Neutrophil (primary cell): ENCODE measurements around the gene SFTPA2.
"Not testable (repeated sequence)": the region's sequence is repeated elsewhere in the genome, so short reads cannot be mapped to it uniquely, and the experiment has no call there.

Experiments used
- H3K27ac ChIP-seq: fragments of 200-600 bp; sonication (generic); 2 replicates; pipeline ENCODE4 v1.5.1; 2016; ENCODE audit warnings: mild to moderate bottlenecking, moderate library complexity
- H3K27me3 ChIP-seq: fragments of 200-600 bp; sonication (generic); 2 replicates; pipeline ENCODE4 v1.6.0; 2016; ENCODE audit warnings: mild to moderate bottlenecking
- H3K36me3 ChIP-seq: fragments of 200-600 bp; sonication (generic); 2 replicates; pipeline ENCODE4 v1.5.1; 2017
- H3K4me1 ChIP-seq, 2 experiments: fragments of 200-600 bp in 1 of 2; sonication (generic) in 1 of 2; 1 replicate in 1 of 2; 2 replicates in 1 of 2; pipeline versions ENCODE4 v1.5.1 to v1.6.1; 2013 to 2016; ENCODE audit warnings: low read depth in 1 of 2, low read length in 1 of 2, mild to moderate bottlenecking in 1 of 2, moderate library complexity in 1 of 2; ENCODE audit not compliant: control insufficient read depth in 1 of 2, insufficient read depth in 1 of 2
- H3K4me3 ChIP-seq, 2 experiments: fragments of 200-600 bp in 1 of 2; sonication (generic) in 1 of 2; 1 replicate in 1 of 2; 2 replicates in 1 of 2; pipeline ENCODE4 v1.5.1; 2013 to 2016; ENCODE audit warnings: low read depth in 1 of 2, low read length in 1 of 2, mild to moderate bottlenecking in 1 of 2, moderate library complexity in 1 of 2
- H3K9me3 ChIP-seq: fragments of 200-600 bp; sonication (generic); 2 replicates; pipeline ENCODE4 v1.5.1; 2016
- TF ChIP-seq, protein P1 (sequence below): fragments of 200-600 bp; sonication (generic); IDR thresholded peaks from 2 replicates; pipeline ENCODE4 v1.5.1; 2016; ENCODE audit warnings: antibody characterized with exemption

SFTPA2 gene

GRCh38 chr10:79601939-79602338 is 41.7 kb upstream of the SFTPA2 start:
- Histone ChIP-seq H3K36me3 (no peaks in the 10 kb centered on the region), H3K27ac (no peak overlapping the region), H3K9me3 (peaks cover 7% of the 10 kb centered on the region), H3K4me1 (no peaks in the 10 kb centered on the region), H3K27me3 (no peaks in the 10 kb centered on the region), H3K4me3 (no peak overlapping the region)
- TF ChIP-seq, protein P1, sequence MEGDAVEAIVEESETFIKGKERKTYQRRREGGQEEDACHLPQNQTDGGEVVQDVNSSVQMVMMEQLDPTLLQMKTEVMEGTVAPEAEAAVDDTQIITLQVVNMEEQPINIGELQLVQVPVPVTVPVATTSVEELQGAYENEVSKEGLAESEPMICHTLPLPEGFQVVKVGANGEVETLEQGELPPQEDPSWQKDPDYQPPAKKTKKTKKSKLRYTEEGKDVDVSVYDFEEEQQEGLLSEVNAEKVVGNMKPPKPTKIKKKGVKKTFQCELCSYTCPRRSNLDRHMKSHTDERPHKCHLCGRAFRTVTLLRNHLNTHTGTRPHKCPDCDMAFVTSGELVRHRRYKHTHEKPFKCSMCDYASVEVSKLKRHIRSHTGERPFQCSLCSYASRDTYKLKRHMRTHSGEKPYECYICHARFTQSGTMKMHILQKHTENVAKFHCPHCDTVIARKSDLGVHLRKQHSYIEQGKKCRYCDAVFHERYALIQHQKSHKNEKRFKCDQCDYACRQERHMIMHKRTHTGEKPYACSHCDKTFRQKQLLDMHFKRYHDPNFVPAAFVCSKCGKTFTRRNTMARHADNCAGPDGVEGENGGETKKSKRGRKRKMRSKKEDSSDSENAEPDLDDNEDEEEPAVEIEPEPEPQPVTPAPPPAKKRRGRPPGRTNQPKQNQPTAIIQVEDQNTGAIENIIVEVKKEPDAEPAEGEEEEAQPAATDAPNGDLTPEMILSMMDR = no peak

- H3K36me3 ChIP-seq, H3K9me3 ChIP-seq, H3K4me1 ChIP-seq, H3K27me3 ChIP-seq, H3K4me3 ChIP-seq, H3K27ac ChIP-seq: not testable (repeated sequence)
Observed at GRCh38 chr10:79599644-79600043, 39.4 kb upstream of the SFTPA2 start.

- no peaks in the 10 kb centered on the region for H3K27me3 ChIP-seq
- TF ChIP-seq, protein P1 = no peak
- H3K36me3 ChIP-seq = no peaks in the 10 kb centered on the region
- H3K9me3 ChIP-seq = peaks cover 7% of the 10 kb centered on the region
- no peak overlapping the region for H3K27ac ChIP-seq
- no peaks in the 10 kb centered on the region for H3K4me1 ChIP-seq
- no peak overlapping the region for H3K4me3 ChIP-seq
Observed at GRCh38 chr10:79595510-79595909, 35.3 kb upstream of the SFTPA2 start.

DNA sequence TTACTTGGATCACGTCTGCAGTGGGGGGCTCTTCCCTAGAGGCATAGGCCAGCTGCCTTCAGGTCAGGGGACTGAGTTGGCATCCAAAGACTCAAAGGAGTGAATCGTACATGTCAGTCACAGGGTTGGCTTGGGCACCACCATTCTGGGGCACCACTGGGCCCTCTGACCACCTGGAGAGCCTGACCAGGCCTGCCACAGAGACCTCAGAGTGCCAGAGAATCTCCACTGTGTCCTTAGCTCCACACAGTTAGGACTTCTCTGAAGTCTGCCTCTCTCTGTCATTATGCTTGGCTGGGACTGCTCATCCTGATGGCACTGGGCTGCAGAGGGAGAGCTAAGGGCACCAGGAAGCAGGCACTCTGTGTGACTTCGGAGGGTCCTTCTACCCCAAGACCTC is 34.4 kb upstream of the SFTPA2 start:
- not testable (repeated sequence) for H3K4me3 ChIP-seq, H3K27ac ChIP-seq, H3K9me3 ChIP-seq, H3K4me1 ChIP-seq, H3K36me3 ChIP-seq, H3K27me3 ChIP-seq

DNA sequence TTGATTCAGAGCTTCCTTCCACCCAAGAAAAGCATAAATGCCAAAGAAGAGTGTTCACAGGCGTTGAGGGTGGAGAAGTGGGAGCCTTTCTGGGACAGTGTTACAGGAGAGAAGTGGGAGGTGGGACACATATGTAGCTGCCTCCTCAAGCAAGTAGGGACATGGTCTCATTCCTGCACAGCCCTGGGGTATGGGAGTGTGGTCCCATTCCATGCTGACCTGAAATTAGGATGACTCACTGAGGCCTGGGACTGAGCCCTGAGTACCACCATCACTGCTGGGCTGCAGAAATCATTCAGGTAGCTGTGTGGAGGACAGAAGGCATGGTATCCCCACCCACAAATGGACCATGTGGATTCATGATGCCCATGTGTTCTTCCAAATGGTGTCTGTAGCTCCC is 33.2 kb upstream of the SFTPA2 start:
- Histone ChIP-seq H3K36me3 (no peaks in the 10 kb centered on the region), H3K9me3 (peaks cover 7% of the 10 kb centered on the region), H3K27ac (no peak overlapping the region), H3K27me3 (no peaks in the 10 kb centered on the region), H3K4me1 (no peaks in the 10 kb centered on the region), H3K4me3 (no peak overlapping the region)
- TF ChIP-seq, protein P1 = no peak

DNA sequence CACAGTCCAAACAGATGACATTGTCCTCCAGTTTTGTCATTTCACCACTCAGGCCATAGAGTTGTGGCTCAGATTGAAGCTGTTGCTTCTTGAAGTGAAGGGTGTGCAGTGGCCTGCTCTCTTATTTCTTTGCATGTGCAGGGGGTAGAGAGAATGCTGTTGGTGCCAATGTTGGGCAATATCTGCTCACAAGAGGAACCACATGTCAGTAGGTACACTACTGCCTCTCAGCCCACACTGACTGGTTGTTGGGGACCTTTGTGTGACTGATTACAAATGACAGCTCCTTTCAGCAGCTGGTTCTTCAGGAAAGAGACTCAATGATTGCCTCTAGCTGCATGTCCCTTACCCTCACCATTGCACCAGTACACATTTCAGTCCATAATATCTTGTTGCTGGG is 28.6 kb upstream of the SFTPA2 start:
- no peak overlapping the region for H3K27ac ChIP-seq
- TF ChIP-seq, protein P1 = no peak
- H3K4me1 ChIP-seq = no peaks in the 10 kb centered on the region
- no peak overlapping the region for H3K4me3 ChIP-seq
- no peaks in the 10 kb centered on the region for H3K9me3 ChIP-seq
- H3K36me3 ChIP-seq = no peaks in the 10 kb centered on the region
- no peaks in the 10 kb centered on the region for H3K27me3 ChIP-seq

- H3K4me3 ChIP-seq = no peak overlapping the region
- no peak overlapping the region for H3K27ac ChIP-seq
- H3K9me3 ChIP-seq = no peaks in the 10 kb centered on the region
- H3K36me3 ChIP-seq = no peaks in the 10 kb centered on the region
- TF ChIP-seq, protein P1 = no peak
- no peaks in the 10 kb centered on the region for H3K4me1 ChIP-seq
- H3K27me3 ChIP-seq = no peaks in the 10 kb centered on the region
Observed at GRCh38 chr10:79586933-79587332, 26.7 kb upstream of the SFTPA2 start.
